Activated T-cell treated with anti-CD3 and anti-CD28 coated beads, Interleukin-2, amount 50 U/mL, for 4 hours (primary cell): ENCODE data around the gene ADCY2. TPM values are rescaled to one million over a fixed set of nuclear protein-coding genes. Genes with fewer than 3 reads are reported as not detected.
A peak's percentile ranks its signal among the peaks of the same experiment; 100 is the strongest.

Experiments used
- ATAC-seq, 2 donors: fragments of 200-7000 bp; cut with Tn5 transposase; one replicate each; pipeline ENCODE4 v1.10.0; 2021
- DNase-seq: peaks from one replicate; pipeline ENCODE4 v3.0.0-alpha.2; 2020
- H3K27me3 Mint-ChIP-seq: one replicate; pipeline ENCODE4 v1.8.0; 2021; ENCODE audit warnings: low read depth, mixed read lengths
- H3K36me3 Mint-ChIP-seq: one replicate; pipeline ENCODE4 v1.8.0; 2022; ENCODE audit warnings: mixed read lengths; ENCODE audit not compliant: insufficient read depth
- H3K4me1 Mint-ChIP-seq: one replicate; pipeline ENCODE4 v1.8.0; 2021; ENCODE audit warnings: low read depth, mixed read lengths
- H3K4me3 Mint-ChIP-seq: one replicate; pipeline ENCODE4 v1.8.0; 2021; ENCODE audit warnings: mild to moderate bottlenecking, moderate library complexity, mixed read lengths
- H3K9me3 Mint-ChIP-seq: one replicate; pipeline ENCODE4 v1.8.0; 2021; ENCODE audit warnings: mixed read lengths
- total RNA-seq, 3 donors: library from RNA; stranded (reverse); gene quantifications; one replicate each; pipeline ENCODE4 v1.2.1, GENCODE V29; 2021

The ADCY2 gene
- total RNA-seq, 3 donors from 2014 or later = 0.08 to 0.26 (median 0.11) TPM

DNA sequence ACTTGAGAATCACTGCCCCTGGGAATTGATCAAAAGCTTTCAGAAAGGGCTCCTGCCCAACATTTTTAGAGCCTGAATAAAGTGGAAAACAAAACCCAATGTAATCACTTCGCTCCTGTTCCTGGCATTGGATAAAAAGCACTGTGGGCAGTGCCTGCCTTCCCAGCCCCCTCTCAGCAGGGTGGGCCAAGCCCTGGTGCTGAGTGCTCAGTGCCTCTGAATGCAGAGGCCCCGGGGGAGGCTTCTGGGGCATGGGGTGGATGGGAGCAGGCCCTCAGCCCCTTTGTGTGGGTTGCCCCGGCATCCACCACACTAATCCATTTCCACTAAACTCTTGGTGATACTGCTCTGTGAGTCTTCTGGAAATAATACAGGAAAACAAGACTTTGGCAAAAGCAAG is 399.4 kb downstream of the ADCY2 start:
- Mint-ChIP-seq H3K27me3 (peaks cover 20% of the 10 kb centered on the region), H3K4me1 (no peaks in the 10 kb centered on the region), H3K4me3 (no peak overlapping the region), H3K36me3 (no peaks in the 10 kb centered on the region), H3K9me3 (no peaks in the 10 kb centered on the region)
- no peak for ATAC-seq
- no peak for DNase-seq

DNA sequence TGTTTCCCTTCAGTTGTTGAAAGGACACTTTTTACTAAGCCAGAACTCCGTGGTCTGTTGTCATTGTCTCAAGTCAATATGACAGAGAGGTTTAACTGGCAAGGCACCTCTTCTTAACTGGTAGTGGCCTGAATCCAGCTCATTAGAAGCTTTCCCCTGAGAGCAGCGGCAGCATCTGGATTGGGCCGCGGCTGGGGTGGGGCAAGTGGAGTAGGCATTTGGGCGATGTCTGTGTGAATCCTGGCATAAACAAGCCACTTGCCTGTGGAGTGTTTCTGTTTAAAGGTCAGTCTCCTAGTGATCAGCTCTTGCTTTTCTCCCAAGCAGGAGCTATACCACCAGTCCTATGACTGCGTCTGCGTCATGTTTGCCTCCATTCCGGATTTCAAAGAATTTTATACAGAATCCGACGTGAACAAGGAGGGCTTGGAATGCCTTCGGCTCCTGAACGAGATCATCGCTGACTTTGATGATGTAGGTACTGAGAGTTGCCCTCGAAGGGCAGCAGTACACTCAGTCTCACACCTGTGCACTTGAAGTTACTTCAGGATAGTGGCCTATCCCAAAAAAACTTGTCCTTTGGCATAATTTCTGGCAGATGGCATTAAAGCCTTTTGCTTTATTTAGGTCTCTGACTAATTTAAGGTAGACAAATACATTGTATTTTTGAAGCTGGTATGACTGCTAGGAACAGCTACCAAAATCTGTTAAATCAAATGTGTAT is 406.1 kb downstream of the ADCY2 start:
- no peak overlapping the region for H3K4me3 Mint-ChIP-seq
- peaks cover 15% of the 10 kb centered on the region for H3K27me3 Mint-ChIP-seq
- H3K4me1 Mint-ChIP-seq = no peaks in the 10 kb centered on the region
- no peaks in the 10 kb centered on the region for H3K36me3 Mint-ChIP-seq
- no peak for ATAC-seq
- no peaks in the 10 kb centered on the region for H3K9me3 Mint-ChIP-seq
- no peak for DNase-seq

DNA sequence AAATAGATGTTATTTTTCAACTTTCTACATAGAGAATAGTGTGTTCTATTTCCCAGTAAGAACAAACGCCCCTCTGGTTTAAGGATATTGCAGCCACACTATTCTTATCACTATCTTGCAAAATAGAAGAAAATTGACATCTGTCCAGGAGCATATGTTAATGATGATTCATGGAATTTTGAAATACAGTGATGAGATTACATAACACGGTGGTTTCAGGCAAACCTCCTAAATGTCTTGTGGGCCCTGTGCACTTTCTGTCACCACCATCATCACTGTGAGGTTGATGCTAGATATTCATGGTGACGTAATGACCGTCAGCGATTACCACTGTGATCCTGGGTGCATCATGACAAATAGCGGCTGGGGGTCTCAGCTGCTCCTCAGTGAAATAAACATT is 406.9 kb downstream of the ADCY2 start:
- no peaks in the 10 kb centered on the region for H3K4me1 Mint-ChIP-seq
- peaks cover 12% of the 10 kb centered on the region for H3K27me3 Mint-ChIP-seq
- H3K4me3 Mint-ChIP-seq = no peak overlapping the region
- H3K9me3 Mint-ChIP-seq = no peaks in the 10 kb centered on the region
- no peak for DNase-seq
- no peak for ATAC-seq
- H3K36me3 Mint-ChIP-seq = no peaks in the 10 kb centered on the region

DNA sequence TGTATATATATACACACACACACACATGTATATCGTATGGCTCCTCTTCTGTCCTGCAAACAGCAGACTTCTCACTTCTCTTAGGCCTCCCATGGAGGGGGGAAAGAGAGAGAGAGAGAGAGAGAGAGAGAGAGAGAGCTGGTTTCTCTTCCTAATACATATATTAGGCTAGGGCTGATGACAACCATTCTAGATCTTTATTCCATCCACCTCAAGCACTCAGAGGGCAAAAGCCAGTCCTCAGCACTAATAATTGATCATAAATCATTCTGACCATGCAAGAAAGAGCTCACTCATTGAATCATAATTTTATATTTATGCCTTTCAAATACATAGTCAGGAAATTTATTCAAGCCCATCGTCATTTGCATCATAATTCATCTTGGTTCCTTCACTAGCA is 408.0 kb downstream of the ADCY2 start:
- ATAC-seq = no peak
- no peaks in the 10 kb centered on the region for H3K4me1 Mint-ChIP-seq
- no peak for DNase-seq
- no peak overlapping the region for H3K4me3 Mint-ChIP-seq
- H3K27me3 Mint-ChIP-seq = peaks cover 8% of the 10 kb centered on the region
- H3K36me3 Mint-ChIP-seq = no peaks in the 10 kb centered on the region
- no peaks in the 10 kb centered on the region for H3K9me3 Mint-ChIP-seq

DNA sequence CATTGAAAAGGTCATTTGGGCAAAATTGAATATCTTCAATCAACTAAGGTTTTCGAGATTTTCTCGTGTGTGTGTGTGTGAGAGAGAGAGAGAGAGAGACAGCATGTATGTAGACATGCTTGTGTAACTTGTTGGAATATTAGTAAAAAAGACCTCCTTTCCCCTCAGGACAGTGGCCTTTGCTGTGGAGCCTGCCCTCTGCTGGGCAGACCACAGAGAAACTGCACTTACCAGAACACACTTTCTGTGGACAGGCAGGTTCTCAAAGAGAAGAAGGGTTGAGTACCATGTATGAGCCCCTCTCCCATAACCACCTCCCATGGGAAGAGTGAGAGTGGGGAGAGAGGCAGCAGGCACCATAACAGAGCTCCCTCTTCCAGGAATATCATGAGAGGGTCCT is 409.4 kb downstream of the ADCY2 start:
- H3K9me3 Mint-ChIP-seq = no peaks in the 10 kb centered on the region
- no peak for ATAC-seq
- H3K4me3 Mint-ChIP-seq = no peak overlapping the region
- no peak for DNase-seq
- H3K27me3 Mint-ChIP-seq = peaks cover 9% of the 10 kb centered on the region
- no peaks in the 10 kb centered on the region for H3K4me1 Mint-ChIP-seq
- H3K36me3 Mint-ChIP-seq = no peaks in the 10 kb centered on the region

DNA sequence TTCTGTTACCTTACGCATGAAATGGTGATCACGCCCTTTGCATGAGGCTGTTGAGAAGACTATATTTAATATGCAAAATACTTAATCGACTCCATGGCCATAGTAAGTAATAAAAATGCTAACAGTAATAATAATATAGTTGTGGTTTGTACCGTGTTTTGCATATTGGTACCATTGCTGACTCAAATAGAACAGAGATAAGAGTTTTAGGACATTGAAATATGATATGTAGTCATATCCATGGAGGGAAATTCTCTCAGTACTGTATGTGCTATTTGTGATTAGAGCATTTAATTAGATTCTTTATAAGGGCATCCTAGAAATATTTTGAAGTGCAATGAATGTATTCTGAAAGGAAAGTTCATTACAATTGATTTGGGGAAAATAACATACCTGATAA is 413.1 kb downstream of the ADCY2 start:
- DNase-seq (no peak), ATAC-seq (no peak)
- H3K4me3 Mint-ChIP-seq = no peak overlapping the region
- peaks cover 25% of the 10 kb centered on the region for H3K27me3 Mint-ChIP-seq
- H3K4me1 Mint-ChIP-seq = no peaks in the 10 kb centered on the region
- H3K36me3 Mint-ChIP-seq = no peaks in the 10 kb centered on the region
- no peaks in the 10 kb centered on the region for H3K9me3 Mint-ChIP-seq

DNA sequence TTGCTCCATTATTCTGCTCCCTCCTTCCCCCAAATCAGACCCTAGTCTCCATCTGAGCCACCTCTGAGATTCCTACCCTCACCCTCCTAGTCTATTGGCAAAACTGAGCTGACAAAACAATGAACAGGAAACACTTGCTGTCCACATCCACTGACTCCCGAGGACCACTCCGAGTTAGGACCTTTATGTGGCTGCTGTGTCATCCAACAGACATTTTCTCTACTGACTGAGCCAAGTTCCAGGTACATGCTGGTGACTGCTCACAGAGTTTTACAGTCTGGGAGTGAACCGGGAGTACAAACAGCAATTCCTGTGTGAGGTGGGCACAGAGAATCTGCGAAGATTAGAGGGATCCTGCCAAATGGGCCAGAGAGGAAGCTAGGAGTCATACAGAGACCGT is 415.8 kb downstream of the ADCY2 start:
- Mint-ChIP-seq H3K36me3 (no peaks in the 10 kb centered on the region), H3K4me1 (peaks cover 2% of the 10 kb centered on the region), H3K4me3 (no peak overlapping the region), H3K9me3 (no peaks in the 10 kb centered on the region), H3K27me3 (peaks cover 37% of the 10 kb centered on the region)
- DNase-seq (no peak), ATAC-seq (no peak)

DNA sequence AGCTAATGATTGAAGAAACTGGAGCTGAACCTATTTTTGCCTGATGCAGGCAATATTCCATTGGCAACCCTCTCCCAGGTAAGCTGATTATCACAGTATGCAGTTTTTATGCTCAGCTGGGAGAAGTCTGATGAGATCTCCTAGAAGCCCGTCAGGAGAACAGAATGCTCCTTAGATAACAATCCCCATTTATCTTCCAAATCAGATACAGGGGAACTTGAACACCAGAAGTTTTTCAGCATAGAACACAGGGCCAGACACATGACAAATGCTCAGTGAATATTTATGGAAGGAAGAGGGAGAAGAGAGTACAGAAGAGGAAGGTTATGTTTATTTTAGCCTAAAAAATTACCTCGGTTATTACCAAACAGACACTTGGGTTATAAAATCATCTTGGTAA is 417.1 kb downstream of the ADCY2 start:
- Mint-ChIP-seq H3K4me3 (no peak overlapping the region), H3K4me1 (peaks cover 2% of the 10 kb centered on the region), H3K27me3 (peaks cover 36% of the 10 kb centered on the region), H3K9me3 (no peaks in the 10 kb centered on the region), H3K36me3 (no peaks in the 10 kb centered on the region)
- ATAC-seq (no peak), DNase-seq (no peak)

DNA sequence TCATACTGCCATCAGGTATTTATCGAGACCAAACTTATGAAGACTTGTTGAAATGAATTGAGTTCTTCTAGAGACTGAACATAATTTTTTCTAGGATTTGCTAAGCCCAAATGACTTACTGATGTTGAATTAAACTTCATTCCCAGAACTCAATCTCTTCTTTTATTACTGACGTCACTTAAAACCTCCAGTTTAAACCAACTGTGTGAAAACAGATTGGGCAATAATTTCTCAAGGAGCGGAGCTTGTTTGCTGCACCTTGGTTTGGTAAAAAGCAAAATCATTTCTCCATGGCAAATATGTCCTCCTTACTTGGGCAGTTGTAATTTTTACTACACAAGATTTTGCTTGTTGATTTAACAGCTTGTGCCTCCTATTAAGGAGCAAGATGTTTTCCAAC is 417.6 kb downstream of the ADCY2 start:
- no peak for DNase-seq
- ATAC-seq = no peak
- peaks cover 37% of the 10 kb centered on the region for H3K27me3 Mint-ChIP-seq
- peaks cover 2% of the 10 kb centered on the region for H3K4me1 Mint-ChIP-seq
- H3K9me3 Mint-ChIP-seq = no peaks in the 10 kb centered on the region
- no peaks in the 10 kb centered on the region for H3K36me3 Mint-ChIP-seq
- no peak overlapping the region for H3K4me3 Mint-ChIP-seq

DNA sequence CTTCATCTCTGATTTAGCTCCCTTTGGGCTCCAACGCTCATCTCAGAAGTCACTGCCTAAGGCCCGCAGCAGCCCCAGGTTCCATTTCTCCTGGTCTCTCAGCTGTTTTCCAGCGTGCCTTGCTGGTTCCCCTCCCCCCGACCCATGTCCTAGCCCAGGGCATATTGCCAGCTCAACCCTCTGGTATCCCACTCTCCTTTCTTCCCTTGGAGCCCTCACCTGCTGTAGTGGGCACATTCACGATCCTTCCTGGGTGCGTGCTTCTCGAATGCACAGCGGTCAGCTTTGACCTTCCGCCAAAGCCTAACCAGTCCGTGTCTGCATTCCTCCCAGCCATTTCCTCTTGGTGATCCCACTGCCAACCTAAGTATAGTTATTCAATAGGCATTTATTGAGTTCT is 418.9 kb downstream of the ADCY2 start:
- Mint-ChIP-seq H3K27me3 (peaks cover 46% of the 10 kb centered on the region), H3K9me3 (no peaks in the 10 kb centered on the region), H3K4me1 (peaks cover 2% of the 10 kb centered on the region), H3K4me3 (no peak overlapping the region), H3K36me3 (no peaks in the 10 kb centered on the region)
- no peak for DNase-seq
- no peak for ATAC-seq

DNA sequence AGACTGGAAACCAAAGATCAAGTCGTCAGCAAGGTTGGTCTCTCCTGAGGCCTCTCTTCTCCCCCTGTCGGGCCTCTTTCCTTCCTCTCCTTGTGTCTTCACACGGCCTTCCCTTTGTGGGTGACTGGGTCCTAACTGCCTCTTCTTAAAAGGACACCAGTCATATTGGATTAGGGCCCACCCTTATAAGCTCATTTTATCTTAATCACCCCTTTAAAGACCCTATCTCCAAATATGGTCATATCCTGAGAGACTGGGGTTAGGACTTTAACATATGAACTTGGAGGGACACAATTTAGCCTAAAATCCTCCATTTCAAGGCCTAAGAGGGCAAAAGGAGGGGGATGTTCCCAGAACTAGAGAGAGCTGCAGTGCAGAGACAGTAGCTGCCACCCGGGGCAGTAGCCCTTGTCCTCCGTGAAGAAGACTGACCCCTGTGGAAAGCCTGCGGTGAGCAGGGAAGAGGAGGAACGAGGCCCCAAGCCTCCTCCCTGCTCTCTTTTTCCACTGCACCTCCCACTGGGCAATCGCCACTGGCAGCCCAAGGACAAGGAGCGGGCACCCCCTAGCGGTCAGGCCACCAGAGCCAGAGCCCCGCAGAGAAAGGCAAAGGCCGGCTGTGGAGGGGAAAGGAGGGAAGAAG is 420.1 kb downstream of the ADCY2 start:
- H3K27me3 Mint-ChIP-seq = peaks cover 41% of the 10 kb centered on the region
- H3K4me1 Mint-ChIP-seq = peaks cover 2% of the 10 kb centered on the region
- H3K36me3 Mint-ChIP-seq = no peaks in the 10 kb centered on the region
- ATAC-seq (peak; percentile 77 to 82), DNase-seq (peak; percentile 50)
- no peak overlapping the region for H3K4me3 Mint-ChIP-seq
- H3K9me3 Mint-ChIP-seq = no peaks in the 10 kb centered on the region

DNA sequence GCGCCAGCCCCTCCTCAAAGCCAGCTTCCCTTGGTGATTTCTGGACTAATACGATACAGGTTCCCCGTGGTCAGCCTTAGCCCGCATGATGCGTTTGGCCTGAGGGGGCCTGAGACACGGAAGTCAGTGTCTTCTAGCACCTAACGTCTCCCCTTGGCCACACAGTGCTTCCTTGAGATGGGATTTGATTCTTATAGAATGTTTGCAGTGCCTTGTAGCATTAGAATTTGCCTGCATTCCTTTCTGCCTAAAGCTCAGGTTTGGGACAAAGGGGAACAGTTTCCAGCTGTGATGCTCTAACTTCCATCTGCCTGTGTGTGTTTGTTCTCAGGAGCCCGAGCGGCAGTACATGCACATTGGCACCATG is 420.6 kb downstream of the ADCY2 start:
- no peaks in the 10 kb centered on the region for H3K9me3 Mint-ChIP-seq
- no peak overlapping the region for H3K4me3 Mint-ChIP-seq
- peaks cover 2% of the 10 kb centered on the region for H3K4me1 Mint-ChIP-seq
- H3K27me3 Mint-ChIP-seq = peaks cover 45% of the 10 kb centered on the region
- ATAC-seq = peak in 1 of 2 donors; percentile 11
- H3K36me3 Mint-ChIP-seq = no peaks in the 10 kb centered on the region
- no peak for DNase-seq

DNA sequence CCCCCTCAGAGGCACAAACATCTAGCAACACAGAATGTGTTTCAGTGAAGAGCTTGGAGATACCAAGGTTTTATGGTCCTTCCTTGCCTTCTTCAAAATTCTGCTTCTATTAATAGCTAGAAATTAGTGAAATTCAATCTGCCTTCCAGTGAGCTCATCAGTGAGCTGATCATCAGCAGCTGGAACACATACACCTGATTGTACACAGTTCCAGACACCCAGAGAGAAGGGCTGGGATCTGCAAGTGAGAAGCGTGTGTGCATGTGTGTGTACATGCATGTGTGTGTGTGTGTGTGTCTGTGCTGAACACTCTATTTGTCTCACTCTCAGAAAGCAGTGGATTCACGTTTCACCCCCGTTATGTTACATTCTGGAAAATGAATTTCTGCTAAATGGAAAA is 426.5 kb downstream of the ADCY2 start:
- no peaks in the 10 kb centered on the region for H3K4me1 Mint-ChIP-seq
- H3K4me3 Mint-ChIP-seq = no peak overlapping the region
- no peak for DNase-seq
- H3K9me3 Mint-ChIP-seq = no peaks in the 10 kb centered on the region
- no peaks in the 10 kb centered on the region for H3K36me3 Mint-ChIP-seq
- peaks cover 30% of the 10 kb centered on the region for H3K27me3 Mint-ChIP-seq
- no peak for ATAC-seq

DNA sequence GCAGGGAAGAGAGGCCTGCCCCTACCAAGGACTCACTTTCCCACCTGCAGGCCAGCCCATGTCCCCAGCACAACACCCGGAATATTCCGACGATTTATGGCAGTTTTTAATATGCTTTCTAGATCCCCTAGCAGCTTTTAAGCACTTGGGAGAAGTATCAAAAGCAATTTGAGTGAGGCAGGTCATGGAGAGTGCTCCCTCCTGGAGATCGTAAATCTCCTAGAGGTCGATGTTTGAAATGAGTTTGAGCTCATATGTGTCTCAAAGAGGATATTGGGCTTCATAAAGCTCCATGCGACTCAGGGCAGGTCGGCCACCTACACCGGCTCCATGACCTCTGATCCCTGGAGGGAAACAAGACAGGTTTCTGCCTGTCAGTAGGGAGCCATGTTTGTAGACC is 427.7 kb downstream of the ADCY2 start:
- no peaks in the 10 kb centered on the region for H3K4me1 Mint-ChIP-seq
- peaks cover 29% of the 10 kb centered on the region for H3K27me3 Mint-ChIP-seq
- H3K4me3 Mint-ChIP-seq = no peak overlapping the region
- no peaks in the 10 kb centered on the region for H3K36me3 Mint-ChIP-seq
- ATAC-seq (no peak), DNase-seq (no peak)
- H3K9me3 Mint-ChIP-seq = no peaks in the 10 kb centered on the region

DNA sequence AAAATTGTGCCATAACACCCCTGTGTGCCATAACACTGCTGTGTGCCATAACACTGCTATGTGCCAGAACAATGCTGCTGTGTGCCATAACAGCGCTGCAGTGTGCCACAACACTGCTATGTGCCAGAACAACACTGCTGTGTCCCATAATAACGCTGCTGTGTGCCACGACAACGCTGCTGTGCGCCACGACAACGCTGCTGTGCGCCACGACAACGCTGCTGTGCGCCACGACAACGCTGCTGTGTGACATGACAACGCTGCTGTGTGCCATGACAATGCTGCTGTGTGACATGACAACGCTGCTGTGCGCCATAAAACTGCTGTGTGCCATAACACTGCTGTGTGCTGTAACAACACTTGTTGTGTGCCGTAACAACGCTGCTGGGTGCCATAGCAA is 429.1 kb downstream of the ADCY2 start:
- no peaks in the 10 kb centered on the region for H3K4me1 Mint-ChIP-seq
- no peaks in the 10 kb centered on the region for H3K9me3 Mint-ChIP-seq
- H3K27me3 Mint-ChIP-seq = peaks cover 21% of the 10 kb centered on the region
- H3K36me3 Mint-ChIP-seq = no peaks in the 10 kb centered on the region
- DNase-seq (no peak), ATAC-seq (no peak)
- H3K4me3 Mint-ChIP-seq = no peak overlapping the region
